HL-60/S4 treated with retinoic acid at 250 ng/mL for 4 days and 3 days (cell line): ENCODE data around the gene ACSS1.

Experiments
- in situ Hi-C: fragments of 300-500 bp; cut with MboI; formaldehyde crosslinking; loops from 2 replicates; pipeline ENCODE4 v1.7.0; 2022; ENCODE audit warnings: low sequenced_read_pairs

ACSS1 gene

GRCh38 chr20:24984961-24985640 is 72.8 kb downstream of the ACSS1 start:
- in situ Hi-C loops = no loop called here

- in situ Hi-C loops = no loop called here
Observed at GRCh38 chr20:24983896-24984295, 74.0 kb downstream of the ACSS1 start.

GRCh38 chr20:24981790-24982189 is 76.1 kb downstream of the ACSS1 start:
- in situ Hi-C loops = no loop called here

- in situ Hi-C loops = no loop called here
Observed at GRCh38 chr20:24981282-24981681, 76.7 kb downstream of the ACSS1 start.

- in situ Hi-C loops = no loop called here
Observed at GRCh38 chr20:24980291-24981053, 77.5 kb downstream of the ACSS1 start.

- in situ Hi-C loops = no loop called here
Observed at GRCh38 chr20:24979036-24979960, 78.6 kb downstream of the ACSS1 start.

- in situ Hi-C loops = no loop called here
Observed at GRCh38 chr20:24978513-24978912, 79.4 kb downstream of the ACSS1 start.

GRCh38 chr20:24977797-24978196 is 80.1 kb downstream of the ACSS1 start:
- in situ Hi-C loops = no loop called here

- in situ Hi-C loops = no loop called here
Observed at GRCh38 chr20:24977336-24977735, 80.6 kb downstream of the ACSS1 start.

- in situ Hi-C loops = no loop called here
Observed at GRCh38 chr20:24972341-24972740, 85.6 kb downstream of the ACSS1 start.

GRCh38 chr20:24971376-24972101 is 86.4 kb downstream of the ACSS1 start:
- in situ Hi-C loops = no loop called here

GRCh38 chr20:24970754-24971153 is 87.2 kb downstream of the ACSS1 start:
- in situ Hi-C loops = no loop called here

GRCh38 chr20:24970030-24970553 is 87.8 kb downstream of the ACSS1 start:
- in situ Hi-C loops = no loop called here

- in situ Hi-C loops = no loop called here
Observed at GRCh38 chr20:24969186-24970029, 88.5 kb downstream of the ACSS1 start.

- in situ Hi-C loops = no loop called here
Observed at GRCh38 chr20:24968278-24968800, 89.6 kb downstream of the ACSS1 start.

GRCh38 chr20:24966317-24967012 is 91.5 kb downstream of the ACSS1 start:
- in situ Hi-C loops = no loop called here

- in situ Hi-C loops = no loop called here
Observed at GRCh38 chr20:24965065-24965919, 92.6 kb downstream of the ACSS1 start.

- in situ Hi-C loops = no loop called here
Observed at GRCh38 chr20:24964506-24964840, 93.5 kb downstream of the ACSS1 start.
